Suppressor macrophage (primary cell): Measurements from ENCODE around the gene DENND5B.
"Not testable (repeated sequence)": the region's sequence is repeated elsewhere in the genome, so short reads cannot be mapped to it uniquely, and the experiment has no call there.

Experiments used
- DNase-seq, 4 experiments: peaks; one replicate each; pipeline ENCODE4 v3.0.0-alpha.2; 2020 to 2022

DENND5B gene

DNA sequence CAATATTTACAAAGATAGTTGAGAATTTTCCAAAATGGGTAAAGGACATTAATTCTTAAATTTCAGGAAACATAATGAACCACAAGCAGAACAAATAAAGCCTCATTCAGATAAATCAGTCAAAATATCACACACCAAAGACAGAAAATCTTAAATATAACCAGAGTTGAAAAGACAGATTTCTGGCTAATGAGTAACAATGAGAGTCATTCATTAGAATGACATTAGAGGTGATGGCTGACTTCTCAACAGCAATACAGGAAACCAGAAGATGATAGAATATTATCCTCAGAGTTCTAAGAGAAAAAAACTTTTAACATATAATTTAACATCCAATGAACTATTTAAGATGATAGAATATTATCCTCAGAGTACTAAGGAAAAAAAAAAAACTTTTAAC lies 124.2 kb downstream of the DENND5B start:
- no peak for DNase-seq

DNA sequence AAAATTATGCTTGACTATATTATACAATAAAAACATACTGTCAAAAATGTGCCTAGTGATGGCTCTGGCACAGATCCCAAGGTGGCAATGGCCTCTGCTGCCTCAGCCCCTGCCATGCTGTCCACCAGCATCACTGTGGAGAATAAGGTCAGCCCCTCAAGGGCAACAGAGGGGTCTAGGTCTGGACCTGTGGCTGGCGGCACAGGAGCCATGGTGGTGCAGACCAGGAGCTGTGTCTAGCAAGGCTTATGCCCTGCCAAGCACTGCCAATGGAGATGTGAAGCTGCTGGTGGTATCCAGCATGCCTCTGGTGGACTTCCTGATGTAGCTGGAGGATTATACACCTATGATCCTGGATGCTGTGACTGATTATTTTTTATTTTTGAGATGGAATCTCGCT lies 125.9 kb downstream of the DENND5B start:
- DNase-seq = no peak

DNA sequence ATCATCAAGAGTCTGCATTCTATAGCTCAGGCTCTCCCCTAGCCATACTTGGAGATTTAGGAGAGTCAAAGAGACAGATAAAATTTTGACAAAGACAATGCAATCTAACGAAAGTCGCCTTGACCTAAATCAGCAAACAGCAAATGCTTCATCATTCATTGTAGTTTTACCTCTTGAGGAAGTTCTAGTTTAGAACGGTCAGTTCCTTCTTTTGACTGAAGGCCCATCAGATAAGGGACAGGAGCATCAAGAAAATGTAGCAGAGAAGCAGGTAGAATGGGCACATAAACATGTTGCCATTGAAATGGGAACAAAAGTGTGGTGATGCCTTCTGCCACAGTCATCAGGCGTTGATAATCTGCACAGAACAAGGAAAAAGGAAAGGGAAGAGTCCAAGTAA lies 130.9 kb downstream of the DENND5B start:
- DNase-seq = no peak

GRCh38 chr12:31456562-31456961 lies 134.4 kb downstream of the DENND5B start:
- no peak for DNase-seq

- no peak for DNase-seq
These were observed 146.2 kb downstream of the DENND5B start for GRCh38 chr12:31444736-31445135.

- no peak for DNase-seq
These were observed 150.3 kb downstream of the DENND5B start for GRCh38 chr12:31440586-31440985.

GRCh38 chr12:31440134-31440533 lies 150.8 kb downstream of the DENND5B start:
- DNase-seq = no peak

DNA sequence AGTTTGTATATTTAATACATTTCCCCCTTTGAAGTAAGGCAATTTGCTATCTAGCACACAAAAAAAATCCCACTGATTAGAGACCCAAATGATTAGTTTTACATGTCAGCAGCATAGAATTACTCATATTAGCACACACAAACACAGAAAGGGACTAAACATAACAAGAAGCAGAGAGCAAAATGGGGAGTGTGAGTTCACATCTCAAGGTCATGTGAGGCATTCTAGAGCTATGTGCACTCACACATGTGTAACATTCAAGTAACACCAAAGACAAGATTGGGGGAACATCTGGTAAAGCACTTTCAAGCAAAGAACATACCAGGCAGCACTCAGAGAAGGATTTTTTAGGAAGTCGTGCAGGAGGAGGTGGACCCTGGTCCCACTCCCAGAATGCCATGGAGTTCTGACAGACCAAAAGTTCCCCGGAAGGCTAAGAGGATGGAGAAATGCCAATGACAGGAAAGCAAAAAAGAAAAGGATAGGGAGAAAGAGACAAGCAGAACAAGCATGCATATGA lies 159.2 kb downstream of the DENND5B start:
- no peak for DNase-seq

GRCh38 chr12:31423405-31423804 lies 167.5 kb downstream of the DENND5B start:
- no peak for DNase-seq

DNA sequence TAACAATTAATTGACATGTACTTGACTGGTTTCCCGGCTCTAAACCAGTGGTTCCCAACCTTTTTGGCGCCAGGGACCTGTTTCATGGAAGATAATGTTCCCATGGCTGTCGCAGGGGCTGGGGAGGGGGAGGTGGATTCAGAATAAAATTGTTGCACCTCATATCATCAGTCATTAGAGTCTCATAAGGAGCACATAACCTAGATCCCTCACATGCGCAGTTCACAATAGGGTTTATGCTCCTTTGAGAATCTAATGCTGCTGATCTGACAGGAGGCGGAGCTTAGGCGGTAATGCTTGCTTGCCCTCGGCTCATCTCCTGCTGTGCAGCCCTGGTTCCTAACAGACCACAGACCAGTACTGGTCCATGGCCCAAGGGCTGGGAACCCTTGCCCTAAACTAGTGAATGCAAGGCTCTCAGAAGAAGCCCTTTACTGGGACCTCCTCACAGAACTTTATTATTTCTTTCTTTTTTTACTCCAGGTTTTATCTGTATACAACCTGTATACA lies 178.6 kb downstream of the DENND5B start:
- no peak for DNase-seq

DNA sequence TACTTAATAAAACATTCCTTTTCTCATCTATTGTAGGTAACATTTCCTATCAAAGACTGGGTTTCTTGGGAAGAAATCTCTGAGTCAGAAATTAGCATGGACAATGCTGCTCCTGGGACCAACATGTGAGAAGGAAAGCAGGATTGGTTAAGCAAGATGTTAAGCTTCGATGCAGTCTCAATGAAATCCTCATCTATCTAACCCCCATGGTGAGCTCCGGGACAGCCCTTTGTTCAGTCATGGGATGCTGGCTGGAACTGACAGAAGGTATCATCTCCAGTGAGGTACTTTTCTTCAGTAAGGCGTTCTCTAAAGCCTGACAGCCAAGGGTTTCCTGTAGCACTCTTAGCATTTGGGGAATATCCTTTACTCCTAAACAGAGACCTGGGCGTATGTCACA lies 182.2 kb downstream of the DENND5B start:
- no peak for DNase-seq

DNA sequence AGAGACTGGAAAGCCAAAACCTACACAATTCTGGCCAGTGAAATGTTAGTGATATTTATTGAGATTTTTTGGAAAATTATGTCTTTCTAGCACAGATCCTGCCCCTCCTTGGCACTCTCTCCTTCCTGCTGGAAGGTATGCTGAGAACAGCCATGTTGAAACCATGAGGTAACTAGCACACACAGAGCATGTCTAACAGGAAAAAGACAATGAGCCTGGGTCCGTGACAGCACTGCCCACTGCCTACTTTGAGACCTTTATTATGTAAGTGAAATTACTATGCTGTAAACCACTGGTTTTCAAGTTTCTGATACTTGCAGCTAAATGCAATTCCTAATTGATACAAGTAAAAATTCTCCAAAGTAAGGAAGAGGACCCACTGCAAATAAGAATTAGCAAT lies 183.4 kb downstream of the DENND5B start:
- no peak for DNase-seq

GRCh38 chr12:31406345-31406744 lies 184.6 kb downstream of the DENND5B start:
- peak in 1 of 4 experiments; percentile 20 for DNase-seq

DNA sequence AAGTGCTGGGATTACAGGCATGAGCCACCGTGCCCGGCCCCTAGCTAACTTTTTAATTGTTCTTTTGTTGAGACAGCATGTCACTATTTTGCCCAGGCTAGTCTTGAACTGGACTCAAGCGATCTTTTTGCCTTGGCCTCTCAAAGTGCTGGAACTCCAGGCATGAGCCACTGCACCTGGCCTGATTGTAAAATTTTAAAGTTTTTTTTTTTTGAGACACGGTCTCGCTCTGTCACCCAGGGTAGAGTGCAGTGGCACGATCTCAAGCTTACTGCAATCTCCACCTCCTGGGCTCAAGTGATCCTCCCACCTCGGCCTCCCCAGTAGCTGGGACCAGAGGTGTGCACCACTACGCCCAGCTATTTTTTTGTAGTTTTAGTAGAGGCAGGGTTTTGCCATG lies 185.9 kb downstream of the DENND5B start:
- DNase-seq = no peak

GRCh38 chr12:31403099-31403607 lies 187.8 kb downstream of the DENND5B start:
- peak; percentile 83 to 90 (median 86) for DNase-seq

DNA sequence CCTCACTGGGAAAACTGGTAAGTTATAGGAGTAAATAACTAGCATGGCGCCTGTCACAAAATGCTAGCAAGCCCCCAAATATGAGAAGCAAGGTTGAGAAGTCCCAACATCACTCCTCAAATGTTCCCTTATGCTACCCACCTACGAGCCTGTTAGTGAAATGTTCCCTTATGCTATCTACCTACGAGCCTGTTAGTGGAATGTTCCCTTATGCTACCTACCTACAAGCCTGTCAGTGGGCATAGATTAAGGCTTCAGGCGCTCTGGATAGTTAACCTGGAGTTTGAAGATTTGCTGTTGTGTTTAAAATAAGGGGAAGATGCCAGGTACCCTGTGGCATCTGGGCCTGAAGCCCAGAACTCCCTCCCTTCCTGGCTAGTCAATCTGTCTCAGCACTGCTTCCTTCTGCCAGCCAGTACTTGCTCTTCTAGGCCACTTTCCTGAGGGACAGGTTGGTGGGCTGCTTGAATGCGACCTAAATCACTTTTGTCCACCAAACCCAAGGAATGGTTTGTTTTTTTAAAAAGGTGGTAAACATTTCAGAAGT lies 197.9 kb downstream of the DENND5B start:
- no peak for DNase-seq

DNA sequence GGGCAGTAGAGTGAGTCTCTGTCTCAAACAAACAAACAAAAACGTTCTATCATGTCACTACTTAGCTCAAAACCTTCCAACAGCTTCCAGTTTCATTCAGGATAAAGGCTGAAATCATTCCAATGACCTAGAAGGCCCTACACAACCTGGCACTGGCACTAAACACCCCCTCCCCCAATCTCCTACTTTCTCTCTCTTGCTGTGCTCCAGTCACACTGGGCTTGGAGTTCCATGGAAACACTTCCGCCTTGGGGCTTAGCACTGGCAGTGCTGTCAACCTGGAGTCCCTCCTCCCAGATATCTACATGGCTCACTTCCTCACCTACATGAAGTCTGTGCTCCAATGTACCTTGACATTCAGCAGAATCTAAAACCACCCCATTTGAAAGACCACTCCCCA lies 199.9 kb downstream of the DENND5B start:
- DNase-seq = no peak

DNA sequence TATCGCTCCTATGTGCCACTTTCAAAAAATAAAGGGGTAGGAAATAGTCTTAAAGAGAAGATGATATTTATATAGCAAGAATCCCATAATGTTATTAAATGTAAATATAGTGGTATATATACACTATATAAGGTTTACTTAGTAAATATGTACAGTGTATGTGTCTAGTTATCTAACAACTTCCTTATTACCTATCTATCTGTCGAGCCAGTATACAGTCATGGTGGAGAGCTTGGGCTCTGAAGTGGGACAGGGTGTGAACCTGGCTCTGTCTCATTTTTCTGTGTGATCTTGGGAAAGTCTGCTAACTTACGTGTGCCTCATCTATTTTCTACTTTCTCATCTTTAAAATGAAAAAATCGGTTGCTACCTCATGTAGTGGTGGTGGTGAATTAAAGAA lies 202.2 kb downstream of the DENND5B start:
- no peak for DNase-seq

DNA sequence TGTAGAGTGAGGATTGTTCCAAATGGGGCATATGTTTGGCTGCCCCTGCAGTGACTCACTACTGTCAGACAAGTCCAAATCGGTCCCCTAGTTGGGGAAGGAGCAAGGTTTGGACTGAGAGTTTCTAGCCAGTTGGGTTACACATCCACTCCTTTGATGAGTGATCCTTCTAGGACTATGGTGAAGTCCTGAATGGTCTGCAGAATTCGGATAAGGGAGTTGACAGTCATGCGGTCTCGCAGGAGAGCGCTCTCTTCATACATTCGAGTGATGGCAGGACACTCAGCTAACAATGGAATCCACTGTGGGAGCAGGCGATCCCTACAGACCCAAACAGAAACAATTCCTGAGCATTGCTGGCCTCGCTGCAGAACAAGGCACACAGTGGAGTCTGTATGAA lies 203.5 kb downstream of the DENND5B start:
- no peak for DNase-seq

- no peak for DNase-seq
These were observed 203.9 kb downstream of the DENND5B start for GRCh38 chr12:31387011-31387410.

- DNase-seq = no peak
These were observed 204.6 kb downstream of the DENND5B start for GRCh38 chr12:31386364-31386777.

DNA sequence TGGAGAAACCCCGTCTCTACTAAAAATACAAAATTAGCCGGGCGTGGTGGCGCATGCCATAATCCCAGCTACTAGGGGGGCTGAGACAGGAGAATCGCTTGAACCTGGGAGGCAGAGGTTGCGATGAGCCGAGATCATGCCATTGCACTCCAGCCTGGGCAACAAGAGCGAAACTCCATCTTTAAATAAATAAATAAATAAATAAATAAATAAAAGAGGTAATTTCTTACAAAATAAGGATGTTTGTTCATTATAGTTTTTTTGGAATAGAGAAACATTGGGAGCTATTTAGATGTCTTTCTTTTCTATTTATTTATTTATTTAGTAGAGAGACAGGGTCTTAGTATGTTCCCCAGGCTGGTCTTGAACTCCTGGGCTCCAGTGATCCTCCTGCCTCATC lies 213.7 kb downstream of the DENND5B start:
- DNase-seq = not testable (repeated sequence)

- not testable (repeated sequence) for DNase-seq
These were observed 215.5 kb downstream of the DENND5B start for GRCh38 chr12:31375422-31375821.

GRCh38 chr12:31371256-31371620 lies 219.7 kb downstream of the DENND5B start:
- no peak for DNase-seq
